Adrenal gland (tissue), 5 donors: ENCODE measurements around the gene ST3GAL3.

Experiments
- POLR2A ChIP-seq, 2 donors: fragments of 450-650 bp; IDR thresholded peaks; one replicate each; pipeline ENCODE4 v1.6.1; 2017; ENCODE audit warnings: antibody characterized with exemption in 2 of 2, mild to moderate bottlenecking in 2 of 2, moderate library complexity in 1 of 2
- TF ChIP-seq, protein P1 (sequence below), 6 experiments: fragments of 450-650 bp in 4 of 6; fragments of 200-600 bp in 2 of 6; sonication (generic) in 1 of 6; IDR thresholded peaks; 1 replicate in 5 of 6; 2 replicates in 1 of 6; pipeline versions ENCODE4 v1.5.1 to v1.8.0; 2016 to 2021; ENCODE audit warnings: antibody characterized with exemption in 6 of 6, mild to moderate bottlenecking in 2 of 6, moderate library complexity in 1 of 6
- donor health status: DM: no; HTN: no; CAD: no.

DNA sequence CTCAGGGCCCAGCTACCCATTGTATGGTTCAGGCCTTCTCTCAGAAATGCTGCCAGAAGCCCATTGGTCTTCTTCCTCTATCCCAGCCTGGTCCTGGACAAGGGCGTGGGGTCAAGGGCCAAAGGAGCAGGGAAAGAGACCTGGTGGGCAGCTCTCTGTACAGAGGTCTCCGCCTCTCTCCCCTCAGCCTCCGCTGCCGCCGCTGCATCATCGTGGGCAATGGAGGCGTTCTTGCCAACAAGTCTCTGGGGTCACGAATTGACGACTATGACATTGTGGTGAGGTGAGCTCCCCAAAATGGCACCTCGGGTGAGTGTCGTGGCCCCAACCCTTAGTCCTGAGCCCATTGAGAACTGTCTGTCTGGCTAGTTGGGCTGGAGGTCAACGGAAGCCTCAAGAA is 191.6 kb downstream of the ST3GAL3 start:
- TF ChIP-seq, protein P1, sequence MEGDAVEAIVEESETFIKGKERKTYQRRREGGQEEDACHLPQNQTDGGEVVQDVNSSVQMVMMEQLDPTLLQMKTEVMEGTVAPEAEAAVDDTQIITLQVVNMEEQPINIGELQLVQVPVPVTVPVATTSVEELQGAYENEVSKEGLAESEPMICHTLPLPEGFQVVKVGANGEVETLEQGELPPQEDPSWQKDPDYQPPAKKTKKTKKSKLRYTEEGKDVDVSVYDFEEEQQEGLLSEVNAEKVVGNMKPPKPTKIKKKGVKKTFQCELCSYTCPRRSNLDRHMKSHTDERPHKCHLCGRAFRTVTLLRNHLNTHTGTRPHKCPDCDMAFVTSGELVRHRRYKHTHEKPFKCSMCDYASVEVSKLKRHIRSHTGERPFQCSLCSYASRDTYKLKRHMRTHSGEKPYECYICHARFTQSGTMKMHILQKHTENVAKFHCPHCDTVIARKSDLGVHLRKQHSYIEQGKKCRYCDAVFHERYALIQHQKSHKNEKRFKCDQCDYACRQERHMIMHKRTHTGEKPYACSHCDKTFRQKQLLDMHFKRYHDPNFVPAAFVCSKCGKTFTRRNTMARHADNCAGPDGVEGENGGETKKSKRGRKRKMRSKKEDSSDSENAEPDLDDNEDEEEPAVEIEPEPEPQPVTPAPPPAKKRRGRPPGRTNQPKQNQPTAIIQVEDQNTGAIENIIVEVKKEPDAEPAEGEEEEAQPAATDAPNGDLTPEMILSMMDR (IDR thresholded peaks at IDR 0.05): no peak
- no peak for TF ChIP-seq POLR2A (IDR thresholded peaks at IDR 0.05)
